GM12891 (cell line): Measurements from ENCODE around the gene IRX1.

Source experiments
- PAX5 ChIP-seq: IDR thresholded peaks from 2 replicates; pipeline ENCODE4 v1.6.1; 2011; ENCODE audit warnings: low read length, moderate library complexity, mild to moderate bottlenecking; ENCODE audit not compliant: insufficient read depth, severe bottlenecking
- POLR2A ChIP-seq: IDR thresholded peaks from 2 replicates; pipeline ENCODE4 v1.6.1; 2011; ENCODE audit warnings: low read depth, low read length, control low read depth
- POLR2AphosphoS5 ChIP-seq: IDR thresholded peaks from 2 replicates; pipeline ENCODE4 v1.6.1; 2011; ENCODE audit warnings: low read depth, low read length, control low read depth
- POU2F2 ChIP-seq: IDR thresholded peaks from 2 replicates; pipeline ENCODE4 v1.6.1; 2011; ENCODE audit warnings: low read depth, mild to moderate bottlenecking, control low read depth, low read length, moderate library complexity
- SPI1 ChIP-seq: IDR thresholded peaks from 2 replicates; pipeline ENCODE4 v1.6.1; 2011; ENCODE audit warnings: low read depth, low read length, control low read depth
- TAF1 ChIP-seq: IDR thresholded peaks from 2 replicates; pipeline ENCODE4 v1.6.1; 2011; ENCODE audit warnings: low read depth, low read length, control low read depth

DNA sequence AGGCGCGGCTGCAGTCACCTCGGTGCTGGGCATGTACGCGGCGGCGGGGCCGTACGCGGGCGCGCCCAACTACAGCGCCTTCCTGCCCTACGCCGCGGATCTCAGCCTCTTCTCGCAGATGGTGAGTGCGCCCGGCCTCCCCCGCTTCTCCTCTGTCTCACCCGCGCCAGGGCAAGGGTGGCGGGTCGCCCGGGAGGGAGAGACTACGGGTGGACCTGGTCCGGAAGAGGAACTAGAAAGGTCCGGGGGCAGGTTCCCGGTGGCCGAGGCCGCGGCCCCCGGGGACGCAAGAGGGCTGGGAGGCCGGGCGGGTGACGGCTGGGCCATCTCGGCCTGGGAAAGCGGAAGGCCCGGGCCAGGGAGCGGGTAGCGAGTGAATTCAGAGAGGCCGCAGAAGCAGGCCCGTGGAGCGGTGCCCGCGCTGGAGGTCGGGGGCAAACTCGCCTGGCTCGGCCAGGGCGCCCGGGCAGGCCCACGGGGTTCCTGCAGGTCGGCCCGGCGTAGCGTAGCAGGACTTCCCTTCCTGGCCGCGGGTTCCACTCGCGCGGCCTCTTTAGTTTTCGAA is 711 bp downstream of the IRX1 start:
- no peak for TF ChIP-seq POLR2A
- TF ChIP-seq POU2F2: no peak
- no peak for TF ChIP-seq POLR2AphosphoS5
- TF ChIP-seq SPI1: no peak
- TF ChIP-seq TAF1: no peak
- TF ChIP-seq PAX5: no peak
